ENCODE results near the gene CYB561D2.
A peak's percentile ranks its signal among the peaks of the same experiment; 100 is the strongest.

The CYB561D2 gene

GRCh38 chr3:50320853-50321335, 29.8 kb upstream of the CYB561D2 start:
- Histone ChIP-seq H3K27ac (ENCODE audit: low read depth, low read length) (peak overlapping the region; percentile 73), H3K9me2 (replicated peaks; ENCODE audit: control insufficient read depth, low read length) (no peaks in the 10 kb centered on the region)

DNA sequence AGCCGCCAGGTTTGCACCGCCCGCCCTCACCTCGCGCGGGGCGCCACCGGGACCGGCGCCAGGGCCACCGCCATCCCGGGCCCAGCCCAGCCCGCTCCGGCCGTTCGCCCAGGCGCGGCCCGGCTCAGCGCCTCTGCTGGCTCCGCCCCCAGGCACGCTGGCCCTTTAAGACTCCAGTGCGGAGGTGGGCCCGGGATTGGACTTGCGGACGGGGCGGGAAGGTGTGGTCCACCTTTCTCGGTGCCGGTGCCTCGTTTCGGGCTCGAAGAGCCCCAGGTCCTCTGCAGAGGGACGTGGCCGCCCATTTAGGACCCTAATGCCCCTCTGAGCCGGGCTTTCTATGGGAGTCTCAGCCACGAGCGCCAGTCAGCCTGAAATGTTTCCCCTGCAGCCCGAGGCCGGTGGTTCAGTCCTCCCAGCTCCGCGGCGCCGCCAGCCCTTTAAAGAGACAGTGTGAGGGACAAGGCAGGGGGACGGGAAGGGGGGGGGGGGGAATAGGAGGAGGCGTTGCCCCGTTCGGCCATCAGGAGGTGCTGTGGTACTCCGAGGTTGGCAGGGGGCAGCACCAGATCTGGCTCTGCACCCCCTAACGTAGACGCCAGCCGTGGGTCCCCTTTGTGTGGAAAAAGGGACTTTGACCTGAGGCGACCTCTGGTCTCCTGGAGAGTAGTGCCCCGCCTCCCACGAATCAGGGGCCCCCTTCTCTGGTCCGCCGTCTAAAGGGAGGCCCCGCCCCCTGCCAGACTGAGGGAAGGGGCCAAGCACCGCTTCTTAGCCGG, 29.1 kb upstream of the CYB561D2 start:
- Histone ChIP-seq H3K79me2 (ENCODE audit: control insufficient read depth, low read length) (peaks cover 9% of the 10 kb centered on the region), H3F3A (ENCODE audit: control insufficient read depth, insufficient read depth) (no peaks in the 10 kb centered on the region; the same call in 1 of the 2 replicates), H3K4me3 (ENCODE audit: low read length) (peak overlapping the region; percentile 97), H3K9me2 (replicated peaks; ENCODE audit: control insufficient read depth, low read length) (no peaks in the 10 kb centered on the region), H3K36me3 (ENCODE audit: control insufficient read depth, low read length) (peaks cover 33% of the 10 kb centered on the region), H3K4me2 (ENCODE audit: low read length) (peak overlapping the region; percentile 56), H3K4me1 (ENCODE audit: control insufficient read depth, low read length) (peaks cover 28% of the 10 kb centered on the region), H3K9me3 (ENCODE audit: control insufficient read depth, insufficient read depth, low read length) (no peaks in the 10 kb centered on the region), H3K27ac (ENCODE audit: low read depth, low read length) (peak overlapping the region; percentile 73), H3K27me3 (ENCODE audit: control insufficient read depth, low read length) (no peaks in the 10 kb centered on the region), H4K20me1 (ENCODE audit: control insufficient read depth, insufficient read depth, low read depth, low read length) (no peaks in the 10 kb centered on the region)
- no peak for TF ChIP-seq EZH2phosphoT487 (IDR thresholded peaks at IDR 0.05; ENCODE audit: borderline replicate concordance, low read length)
- TF ChIP-seq CTCF (IDR thresholded peaks at IDR 0.05; ENCODE audit: low read depth, low read length, poor library complexity, severe bottlenecking) = peak; percentile 78

More at GRCh38 chr3:50320853-50321335, 29.8 kb upstream of the CYB561D2 start:
- Histone ChIP-seq H3K4me1 (ENCODE audit: control insufficient read depth, low read length) (peaks cover 24% of the 10 kb centered on the region), H3K9me3 (ENCODE audit: control insufficient read depth, insufficient read depth, low read length) (no peaks in the 10 kb centered on the region), H3K4me3 (ENCODE audit: low read length) (peak overlapping the region; percentile 97), H3K36me3 (ENCODE audit: control insufficient read depth, low read length) (peaks cover 28% of the 10 kb centered on the region), H3F3A (ENCODE audit: control insufficient read depth, insufficient read depth) (no peaks in the 10 kb centered on the region; the same call in 1 of the 2 replicates), H3K27me3 (ENCODE audit: control insufficient read depth, low read length) (no peaks in the 10 kb centered on the region), H3K79me2 (ENCODE audit: control insufficient read depth, low read length) (peaks cover 4% of the 10 kb centered on the region), H4K20me1 (ENCODE audit: control insufficient read depth, insufficient read depth, low read depth, low read length) (no peaks in the 10 kb centered on the region), H3K4me2 (ENCODE audit: low read length) (peak overlapping the region; percentile 56)
- TF ChIP-seq EZH2phosphoT487 (IDR thresholded peaks at IDR 0.05; ENCODE audit: borderline replicate concordance, low read length) (no peak), CTCF (IDR thresholded peaks at IDR 0.05; ENCODE audit: low read depth, low read length, poor library complexity, severe bottlenecking) (no peak)

DNA sequence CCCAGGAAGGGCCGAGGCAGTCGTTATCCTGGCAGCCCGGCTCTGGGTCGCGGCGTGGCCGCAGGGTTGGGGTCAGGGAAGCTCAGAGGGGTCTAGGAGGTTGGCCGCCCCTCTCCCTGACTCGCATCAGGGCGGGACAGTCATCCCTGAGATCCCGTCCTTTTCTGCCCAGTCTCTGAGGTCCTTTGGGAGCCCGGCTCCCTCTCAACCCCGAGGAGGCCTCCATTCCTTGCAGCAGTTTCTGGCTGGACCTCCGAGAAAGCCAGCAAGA, 28.6 kb upstream of the CYB561D2 start:
- H3K4me2 ChIP-seq (ENCODE audit: low read length) = peak overlapping the region; percentile 56
- no peaks in the 10 kb centered on the region for H4K20me1 ChIP-seq (ENCODE audit: control insufficient read depth, insufficient read depth, low read depth, low read length)
- peak overlapping the region; percentile 97 for H3K4me3 ChIP-seq (ENCODE audit: low read length)
- no peaks in the 10 kb centered on the region for H3K9me2 ChIP-seq (replicated peaks; ENCODE audit: control insufficient read depth, low read length)
- no peaks in the 10 kb centered on the region; the same call in 1 of the 2 replicates for H3F3A ChIP-seq (ENCODE audit: control insufficient read depth, insufficient read depth)
- peaks cover 14% of the 10 kb centered on the region for H3K79me2 ChIP-seq (ENCODE audit: control insufficient read depth, low read length)
- H3K36me3 ChIP-seq (ENCODE audit: control insufficient read depth, low read length) = peaks cover 38% of the 10 kb centered on the region
- H3K9me3 ChIP-seq (ENCODE audit: control insufficient read depth, insufficient read depth, low read length) = no peaks in the 10 kb centered on the region
- peaks cover 29% of the 10 kb centered on the region for H3K4me1 ChIP-seq (ENCODE audit: control insufficient read depth, low read length)
- no peaks in the 10 kb centered on the region for H3K27me3 ChIP-seq (ENCODE audit: control insufficient read depth, low read length)
- TF ChIP-seq EZH2phosphoT487 (IDR thresholded peaks at IDR 0.05; ENCODE audit: borderline replicate concordance, low read length) (no peak), CTCF (IDR thresholded peaks at IDR 0.05; ENCODE audit: low read depth, low read length, poor library complexity, severe bottlenecking) (no peak)
- H3K27ac ChIP-seq (ENCODE audit: low read depth, low read length) = no peak overlapping the region
